NCI-H1436 (cell line): ENCODE measurements around the gene SLC22A31.

Source experiments
- DNase-seq: peaks from one replicate; lab custom pipeline; 2025; lab: John Stamatoyannopoulos, UW

The SLC22A31 gene

GRCh38 chr16:89149386-89149785, 51.0 kb downstream of the SLC22A31 start:
- no peak for DNase-seq

- no peak for DNase-seq
These were observed 53.1 kb downstream of the SLC22A31 start for GRCh38 chr16:89147085-89147817.

- DNase-seq: no peak
These were observed 53.9 kb downstream of the SLC22A31 start for GRCh38 chr16:89146211-89147005.
